GM12878 (cell line): Measurements from ENCODE around the gene PASK. TPM values are rescaled to one million over a fixed set of nuclear protein-coding genes. Genes with fewer than 3 reads are reported as not detected.

Source experiments
- ATAC-seq: fragments of 200-7000 bp; cut with Tn5 transposase; 3 replicates; pipeline ENCODE4 v1.9.1; 2020; ENCODE audit warnings: mild to moderate bottlenecking, moderate library complexity
- BruUV-seq: library from RNA; stranded (reverse); fragments of 400-500 nt; replicated peaks from 2 replicates; lab custom pipeline; 2021; lab: Mats Ljungman, UMichigan
- CTCF ChIA-PET: fragments of 300-600 bp; sonication (Branson Sonifier 250); formaldehyde crosslinking; extraction: SDS; loops from one replicate; lab custom pipeline; 2021; ENCODE audit warnings: inconsistent platforms; lab: Yijun Ruan, JAX
- POLR2A ChIA-PET: fragments of 350-600 bp; formaldehyde crosslinking; extraction: SDS; loops from one replicate; lab custom pipeline; 2021; ENCODE audit warnings: inconsistent platforms; lab: Charles Lee
- RAD21 ChIA-PET: fragments of 300-600 bp; sonication (Branson Sonifier 250); formaldehyde crosslinking; loops from one replicate; lab custom pipeline; 2023; ENCODE audit warnings: antibody characterized with exemption; ENCODE audit not compliant: unreplicated experiment; lab: Charles Lee
- SMC1A ChIA-PET: fragments of 300-600 bp; sonication (Branson Sonifier 250); formaldehyde crosslinking; loops from one replicate; lab custom pipeline; 2023; ENCODE audit not compliant: unreplicated experiment, uncharacterized antibody; lab: Charles Lee
- DNase-seq: peaks from one replicate; pipeline ENCODE4 v3.0.0-alpha.2; 2011; ENCODE audit warnings: low read depth, low spot score
- FAIRE-seq: peaks from 3 replicates; lab custom pipeline; 2011; peaks lifted over from hg19 to GRCh38; lab: Jason Lieb, UNC
- H2AFZ ChIP-seq: 2 replicates; pipeline ENCODE4 v1.6.0; 2011; ENCODE audit warnings: low read depth, low read length, control low read depth; ENCODE audit not compliant: control insufficient read depth
- H3K27ac ChIP-seq: 2 replicates; pipeline ENCODE4 v1.5.1; 2011; ENCODE audit warnings: control low read depth; ENCODE audit not compliant: control insufficient read depth, insufficient read depth
- H3K27me3 ChIP-seq, 2 experiments: replicated peaks in 1 of 2; 2 replicates each; pipeline versions ENCODE4 v1.6.0 to v1.6.1; 2011; ENCODE audit warnings: low read length in 1 of 2; ENCODE audit not compliant: control insufficient read depth in 2 of 2, insufficient read depth in 2 of 2
- H3K36me3 ChIP-seq, 2 experiments: 2 replicates each; pipeline ENCODE4 v1.5.1; 2011; ENCODE audit warnings: low read length in 1 of 2; ENCODE audit not compliant: control insufficient read depth in 2 of 2, insufficient read depth in 2 of 2
- H3K4me1 ChIP-seq: 2 replicates; pipeline ENCODE4 v1.6.1; 2011; ENCODE audit warnings: mild to moderate bottlenecking, low read length, moderate library complexity, mixed read lengths; ENCODE audit not compliant: control insufficient read depth, insufficient read depth
- H3K4me2 ChIP-seq: 2 replicates; pipeline ENCODE4 v1.6.0; 2011; ENCODE audit warnings: control low read depth; ENCODE audit not compliant: control insufficient read depth, insufficient read depth
- H3K4me3 ChIP-seq: fragments of 200-600 bp; sonication (generic); 2 replicates; pipeline ENCODE4 v1.5.1; 2016
- H3K79me2 ChIP-seq: 2 replicates; pipeline ENCODE4 v1.6.0; 2011; ENCODE audit warnings: low read length; ENCODE audit not compliant: control insufficient read depth, insufficient read depth
- H3K9ac ChIP-seq: 2 replicates; pipeline ENCODE4 v1.8.0; 2011; ENCODE audit warnings: low read length, control low read depth, mixed read lengths; ENCODE audit not compliant: control insufficient read depth, insufficient read depth
- H3K9me3 ChIP-seq: replicated peaks from 3 replicates; pipeline ENCODE4 v1.5.1; 2011; ENCODE audit warnings: mild to moderate bottlenecking, low read length; ENCODE audit not compliant: control insufficient read depth, insufficient read depth
- H4K20me1 ChIP-seq: 2 replicates; pipeline ENCODE4 v1.6.0; 2011; ENCODE audit not compliant: control insufficient read depth, insufficient read depth
- BCL11A ChIP-seq: IDR thresholded peaks from 2 replicates; pipeline ENCODE4 v1.6.1; 2011; ENCODE audit warnings: low read depth, low read length
- BCLAF1 ChIP-seq: fragments of 450-650 bp; IDR thresholded peaks from 2 replicates; pipeline ENCODE4 v1.6.1; 2017; ENCODE audit warnings: antibody characterized with exemption, mild to moderate bottlenecking, moderate library complexity
- BMI1 ChIP-seq: fragments of 450-650 bp; IDR thresholded peaks from 2 replicates; pipeline ENCODE4 v1.6.1; 2016; ENCODE audit warnings: mild to moderate bottlenecking, moderate library complexity, borderline replicate concordance
- JUNB ChIP-seq: IDR thresholded peaks from 2 replicates; pipeline ENCODE4 v1.6.1; 2016; ENCODE audit warnings: antibody characterized with exemption, mild to moderate bottlenecking
- MEF2A ChIP-seq: IDR thresholded peaks from 2 replicates; pipeline ENCODE4 v1.6.1; 2011; ENCODE audit warnings: low read depth, mild to moderate bottlenecking, low read length, moderate library complexity; ENCODE audit not compliant: insufficient read depth
- NR2C2 ChIP-seq: IDR thresholded peaks from 2 replicates; pipeline ENCODE4 v1.6.1; 2011; ENCODE audit warnings: borderline replicate concordance, low read depth; ENCODE audit not compliant: control insufficient read depth, insufficient read length
- POLR2AphosphoS2 ChIP-seq: IDR thresholded peaks from 2 replicates; pipeline ENCODE4 v1.6.1; 2011; ENCODE audit warnings: low read depth, mild to moderate bottlenecking, low read length, improper control_type of control experiment, moderate library complexity
- TCF3 ChIP-seq: IDR thresholded peaks from 2 replicates; pipeline ENCODE4 v1.6.1; 2012; ENCODE audit warnings: low read depth, mild to moderate bottlenecking, low read length, borderline replicate concordance; ENCODE audit not compliant: insufficient read depth
- USF2 ChIP-seq: IDR thresholded peaks from 2 replicates; pipeline ENCODE4 v1.6.1; 2011; ENCODE audit warnings: low read depth, low read length, improper control_type of control experiment, borderline replicate concordance
- ZNF207 ChIP-seq: fragments of 450-650 bp; IDR thresholded peaks from 2 replicates; pipeline ENCODE4 v1.6.1; 2014; ENCODE audit warnings: antibody characterized with exemption, mild to moderate bottlenecking, borderline replicate concordance
- WGBS: methylation state at CpG from one replicate; pipeline ENCODE4 v1.1.6; 2016; ENCODE audit warnings: low lambda C conversion rate; ENCODE audit not compliant: insufficient replicate concordance, insufficient coverage; ENCODE audit errors: missing lambda C conversion rate; 5-methylcytosine and 5-hydroxymethylcytosine counted together
- in situ Hi-C: fragments of 300-500 bp; cut with MboI; formaldehyde crosslinking; loops from 9 replicates; pipeline ENCODE4 v1.14.3; 2018; ENCODE audit warnings: mixed read lengths
- intact Hi-C: fragments of 100-400 bp; cut with micrococcal nuclease; formaldehyde crosslinking; loops from one replicate; pipeline ENCODE4 v1.14.2; 2022; ENCODE audit not compliant: unreplicated experiment
- polyA plus RNA-seq, 11 experiments: library from polyadenylated mRNA; depleted of rRNA in 4 of 11; unstranded in 6 of 11; stranded (reverse) in 5 of 11; fragments of >200 nt; fragmentation: Nextera tagmentation in 4 of 11; fragmentation: Illumina TruSeq in 1 of 11; extraction: Ambion mirVana in 4 of 11; extraction: Trizol in 1 of 11; gene quantifications; 1 replicate in 1 of 11; 2 replicates in 10 of 11; pipeline versions ENCODE4 v1.2.1 to v1.2.3, GENCODE V29; 2011 to 2016; ENCODE audit warnings: inconsistent platforms in 2 of 11, missing spikeins in 2 of 11, low read depth in 1 of 11
- total RNA-seq, 4 experiments: library from RNA; depleted of rRNA in 3 of 4; stranded (reverse); fragments of >200 nt in 3 of 4; fragmentation: Illumina TruSeq in 1 of 4; extraction: Trizol in 1 of 4; gene quantifications; 2 replicates each; pipeline versions ENCODE4 v1.2.1 to v1.2.3, GENCODE V29; 2013 to 2021

Gene PASK
- total and polyA plus RNA-seq, 10 of the 15 experiments (the other 5 are each of a cell fraction or from before 2014, with no cell fraction given), result 9.6 to 62.2 (median 28.5) TPM

DNA sequence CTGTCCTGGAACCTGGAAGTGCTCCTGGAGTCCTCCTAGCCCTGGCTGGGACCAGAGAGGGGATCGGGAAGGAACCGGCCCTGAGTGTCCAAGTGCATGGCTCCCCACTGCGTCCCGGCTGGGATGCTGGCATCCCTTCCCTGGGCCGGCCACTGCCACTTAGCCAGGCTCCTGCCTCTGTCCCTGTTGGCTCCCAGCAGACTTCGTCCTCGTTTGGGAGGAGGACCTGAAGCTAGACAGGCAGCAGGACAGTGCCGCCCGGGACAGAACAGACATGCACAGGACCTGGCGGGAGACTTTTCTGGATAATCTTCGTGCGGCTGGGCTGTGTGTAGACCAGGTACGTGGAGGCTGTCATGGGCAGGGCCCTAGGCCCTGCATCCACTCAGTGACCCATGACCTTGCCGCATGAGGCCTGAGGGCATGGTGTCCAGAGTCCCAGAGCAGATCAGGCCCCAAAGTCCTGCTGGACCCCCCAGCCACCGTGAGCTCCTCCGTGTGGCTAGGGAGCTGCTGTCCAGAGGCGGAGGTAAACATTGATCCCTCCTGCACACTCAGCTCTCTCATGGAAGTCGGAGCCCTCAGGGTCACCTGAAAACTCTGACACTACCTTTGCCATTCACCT, 46.3 kb upstream of the PASK start:
- no peaks in the 10 kb centered on the region for H3K36me3 ChIP-seq
- FAIRE-seq (no peak), DNase-seq (no peak), ATAC-seq (no peak)
- no peak overlapping the region for H3K4me2 ChIP-seq
- POLR2A ChIA-PET, result no interaction called here
- no peak overlapping the region for H2AFZ ChIP-seq
- H3K4me3 ChIP-seq, result no peak overlapping the region
- no TSS peak for BruUV-seq
- H3K79me2 ChIP-seq, result no peaks in the 10 kb centered on the region
- SMC1A ChIA-PET, result no interaction called here
- RAD21 ChIA-PET, result no interaction called here
- in situ Hi-C loops (no loop called here), intact Hi-C loops (no loop called here)
- no peaks in the 10 kb centered on the region for H3K9me3 ChIP-seq
- H3K4me1 ChIP-seq, result no peaks in the 10 kb centered on the region
- no peak for TF ChIP-seq USF2
- TF ChIP-seq JUNB, result no peak
- no peak for TF ChIP-seq BCL11A
- TF ChIP-seq MEF2A, result no peak
- no peak for TF ChIP-seq BCLAF1
- no peak for TF ChIP-seq NR2C2
- TF ChIP-seq BMI1, result no peak
- no peak for TF ChIP-seq POLR2AphosphoS2
- no peak for TF ChIP-seq ZNF207
- TF ChIP-seq TCF3, result no peak
- no peak overlapping the region for H3K27ac ChIP-seq
- no peak overlapping the region for H3K9ac ChIP-seq
- WGBS, result 75% methylated on average over 18 of the region's 18 CpGs
- CTCF ChIA-PET, result interaction anchor here (0.8 kb wide), 1 partner anchor 117 kb away, joined by 3 read pairs; no protein-coding TSS in a partner anchor
- no peaks in the 10 kb centered on the region for H4K20me1 ChIP-seq
- H3K27me3 ChIP-seq, result no peaks in the 10 kb centered on the region
